SK-MEL-5 (cell line): ENCODE measurements around the gene ATP2C1. TPM values are rescaled to one million over a fixed set of nuclear protein-coding genes. Genes with fewer than 3 reads are reported as not detected.

ENCODE experiments used
- DNase-seq: peaks from one replicate; pipeline ENCODE4 v3.0.0-alpha.2; 2016; ENCODE audit warnings: low read depth, low spot score
- in situ Hi-C: cut with HindIII; loops from 2 replicates; pipeline ENCODE4 v1.10.0; 2016; ENCODE audit warnings: low sequenced_read_pairs, high pct_unique_total_duplicates, low pct_unique_long_range_greater_than_20kb
- small RNA-seq, 2 experiments: library from RNA; depleted of rRNA; stranded (forward); fragments of <200 nt; gene quantifications; one replicate each; pipeline ENCODE3, GENCODE V24; 2014
- total RNA-seq: library from RNA; depleted of rRNA; stranded (reverse); fragments of >200 nt; shearing (Covaris generic); gene quantifications from 2 replicates; pipeline ENCODE4 v1.2.3, GENCODE V29; 2014; rRNA removed

ATP2C1 gene
- total RNA-seq, 1 experiment from 2014 or later = 37.5 TPM

DNA sequence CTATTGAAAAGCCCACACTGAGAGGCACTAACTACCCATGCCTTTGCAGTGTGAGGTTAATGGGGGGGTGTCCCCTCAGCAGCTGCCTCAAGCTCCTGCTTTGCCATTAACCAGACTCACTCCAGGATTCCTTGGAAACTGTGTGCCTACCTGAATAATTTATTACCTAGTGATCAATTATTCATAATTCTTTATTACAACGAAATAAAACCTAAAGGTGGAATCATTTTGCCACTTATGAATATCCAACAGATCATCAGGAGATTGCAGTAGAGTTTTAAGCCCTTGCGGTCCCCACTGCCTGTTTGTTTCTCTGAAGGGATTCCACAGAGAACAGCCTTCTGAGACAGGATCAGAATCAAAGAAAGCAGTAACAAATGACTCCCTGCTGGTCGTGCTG, 156.1 kb downstream of the ATP2C1 start:
- in situ Hi-C loops = no loop called here
- no peak for DNase-seq

DNA sequence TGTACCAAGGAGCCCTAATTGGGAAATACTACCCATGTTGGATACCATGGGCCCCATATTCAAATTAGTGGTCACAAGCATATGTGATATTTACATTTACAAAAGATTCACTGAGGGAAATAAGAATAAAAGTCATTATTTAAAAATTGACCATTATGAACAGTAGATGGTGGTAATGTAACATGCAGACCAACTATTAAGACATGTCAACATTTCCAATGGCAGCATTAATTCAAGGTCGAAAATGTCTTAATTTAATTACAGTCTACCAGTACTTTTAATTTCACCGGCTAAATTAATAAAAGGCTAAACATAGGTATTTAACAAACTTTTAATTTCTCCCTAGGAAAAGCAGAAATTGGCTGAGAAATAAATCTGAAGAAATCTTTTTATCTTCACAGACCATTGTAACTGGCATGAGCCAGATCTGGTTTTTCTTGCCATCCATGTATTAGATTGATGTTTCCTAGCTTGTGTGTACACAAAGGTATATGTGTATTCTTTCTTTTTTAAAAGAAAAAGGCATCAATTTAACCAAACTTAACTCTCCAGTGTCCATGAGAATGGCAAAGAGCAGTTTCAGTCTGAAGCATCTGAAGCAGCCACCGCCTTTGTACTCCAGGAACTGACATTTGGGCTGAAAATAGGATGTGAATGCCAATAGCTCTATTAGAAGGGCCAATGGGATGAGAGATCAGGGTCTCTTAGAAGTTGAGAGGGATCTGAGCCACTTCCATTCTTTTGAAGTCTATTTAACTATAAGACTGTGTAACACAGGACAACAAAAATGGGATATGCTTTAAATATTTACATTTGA, 159.4 kb downstream of the ATP2C1 start:
- DNase-seq = peak; percentile 17
- in situ Hi-C loops = no loop called here

Small RNAs within 50 kb of the gene (small RNA-seq; reads per million reads assigned to genes)
- gene RF00019 = 0 reads per million in 2 experiments

Other genes starting within 250 kb of the ATP2C1 start
- gene PIK3R4, start 147.3 kb upstream of the ATP2C1 start, total RNA-seq = 44.6 and 45.0 TPM in 2 replicates
- 4.7 and 8.2 TPM in 2 replicates for gene ASTE1, start 132.7 kb downstream of the ATP2C1 start, total RNA-seq
- 1.6 and 1.8 TPM in 2 replicates for gene NEK11, start 132.8 kb downstream of the ATP2C1 start, total RNA-seq